Measurements from ENCODE around the gene TRAPPC5.

The TRAPPC5 gene

DNA sequence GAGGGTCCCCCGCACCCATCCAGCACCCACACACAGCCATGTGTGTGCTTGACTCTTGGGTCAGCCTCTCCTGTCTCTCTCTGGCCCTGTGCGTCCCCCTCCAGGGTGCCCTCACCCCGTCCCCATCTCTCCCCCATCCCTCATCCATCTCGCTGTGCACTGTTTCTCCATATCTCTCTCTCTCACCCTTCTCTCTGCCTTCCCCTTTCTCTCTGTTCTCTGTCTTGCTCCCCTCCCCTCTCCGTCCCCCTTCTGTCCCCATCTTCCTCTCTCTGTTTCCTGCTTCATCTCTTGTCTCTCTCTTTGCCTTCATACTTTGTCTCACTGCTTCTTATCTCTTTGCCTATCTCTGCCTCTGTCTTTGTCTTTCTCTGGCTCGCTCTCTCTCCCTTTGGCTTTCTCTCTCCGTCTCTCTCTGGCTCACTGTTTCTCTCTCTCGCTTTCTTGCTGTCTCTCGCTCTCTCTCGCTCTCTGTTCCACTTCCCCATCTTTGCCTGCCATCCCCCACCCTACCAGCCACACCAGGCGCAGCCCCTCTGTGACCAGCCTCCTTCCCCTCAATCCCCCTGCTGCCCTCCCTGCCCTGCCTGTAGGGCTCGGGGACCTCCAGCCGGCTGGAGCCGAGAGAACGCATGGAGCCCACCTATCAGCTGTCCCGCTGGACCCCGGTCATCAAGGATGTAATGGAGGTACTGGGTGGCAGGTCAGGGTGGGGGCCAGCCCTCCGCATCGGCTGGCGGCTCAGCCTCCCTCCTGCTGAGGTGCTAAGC, 34.8 kb upstream of the TRAPPC5 start:
- DNase-seq (ENCODE audit: low read depth): no peak
- TF ChIP-seq, protein P1, sequence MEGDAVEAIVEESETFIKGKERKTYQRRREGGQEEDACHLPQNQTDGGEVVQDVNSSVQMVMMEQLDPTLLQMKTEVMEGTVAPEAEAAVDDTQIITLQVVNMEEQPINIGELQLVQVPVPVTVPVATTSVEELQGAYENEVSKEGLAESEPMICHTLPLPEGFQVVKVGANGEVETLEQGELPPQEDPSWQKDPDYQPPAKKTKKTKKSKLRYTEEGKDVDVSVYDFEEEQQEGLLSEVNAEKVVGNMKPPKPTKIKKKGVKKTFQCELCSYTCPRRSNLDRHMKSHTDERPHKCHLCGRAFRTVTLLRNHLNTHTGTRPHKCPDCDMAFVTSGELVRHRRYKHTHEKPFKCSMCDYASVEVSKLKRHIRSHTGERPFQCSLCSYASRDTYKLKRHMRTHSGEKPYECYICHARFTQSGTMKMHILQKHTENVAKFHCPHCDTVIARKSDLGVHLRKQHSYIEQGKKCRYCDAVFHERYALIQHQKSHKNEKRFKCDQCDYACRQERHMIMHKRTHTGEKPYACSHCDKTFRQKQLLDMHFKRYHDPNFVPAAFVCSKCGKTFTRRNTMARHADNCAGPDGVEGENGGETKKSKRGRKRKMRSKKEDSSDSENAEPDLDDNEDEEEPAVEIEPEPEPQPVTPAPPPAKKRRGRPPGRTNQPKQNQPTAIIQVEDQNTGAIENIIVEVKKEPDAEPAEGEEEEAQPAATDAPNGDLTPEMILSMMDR (IDR thresholded peaks at IDR 0.05; ENCODE audit: low read depth, low read length, missing control alignments): no peak
- in situ Hi-C loops (cut with HindIII; ENCODE audit: low sequenced_read_pairs): no loop called here
- no peak overlapping the region for H3K4me3 ChIP-seq (ENCODE audit: low read depth, low read length)

- TF ChIP-seq, protein P1 (IDR thresholded peaks at IDR 0.05; ENCODE audit: low read depth, low read length, missing control alignments): no peak
- no peak overlapping the region for H3K4me3 ChIP-seq (ENCODE audit: low read depth, low read length)
- in situ Hi-C loops (cut with HindIII; ENCODE audit: low sequenced_read_pairs): no loop called here
- no peak for DNase-seq (ENCODE audit: low read depth)
Measured at GRCh38 chr19:7646426-7646700, 34.3 kb upstream of the TRAPPC5 start.

GRCh38 chr19:7647156-7647555, 33.5 kb upstream of the TRAPPC5 start:
- in situ Hi-C loops (cut with HindIII; ENCODE audit: low sequenced_read_pairs): no loop called here
- no peak for DNase-seq (ENCODE audit: low read depth)
- TF ChIP-seq, protein P1 (IDR thresholded peaks at IDR 0.05; ENCODE audit: low read depth, low read length, missing control alignments): no peak
- H3K4me3 ChIP-seq (ENCODE audit: low read depth, low read length): no peak overlapping the region

GRCh38 chr19:7648265-7649014, 32.2 kb upstream of the TRAPPC5 start:
- DNase-seq (ENCODE audit: low read depth): no peak

GRCh38 chr19:7650148-7650547, 30.5 kb upstream of the TRAPPC5 start:
- in situ Hi-C loops (cut with HindIII; ENCODE audit: low sequenced_read_pairs): no loop called here
- H3K4me3 ChIP-seq (ENCODE audit: low read depth, low read length): no peak overlapping the region
- TF ChIP-seq, protein P1 (IDR thresholded peaks at IDR 0.05; ENCODE audit: low read depth, low read length, missing control alignments): no peak
- no peak for DNase-seq (ENCODE audit: low read depth)

More at GRCh38 chr19:7648265-7649014, 32.2 kb upstream of the TRAPPC5 start:
- TF ChIP-seq, protein P1 (IDR thresholded peaks at IDR 0.05; ENCODE audit: low read depth, low read length, missing control alignments): no peak
- no peak overlapping the region for H3K4me3 ChIP-seq (ENCODE audit: low read depth, low read length)
- in situ Hi-C loops (cut with HindIII; ENCODE audit: low sequenced_read_pairs): no loop called here

GRCh38 chr19:7652061-7652641, 28.5 kb upstream of the TRAPPC5 start:
- peak; percentile 29 for DNase-seq (ENCODE audit: low read depth)
- in situ Hi-C loops (cut with HindIII; ENCODE audit: low sequenced_read_pairs): no loop called here
- H3K4me3 ChIP-seq (ENCODE audit: low read depth, low read length): peak overlapping the region; percentile 23
- TF ChIP-seq, protein P1 (IDR thresholded peaks at IDR 0.05; ENCODE audit: low read depth, low read length, missing control alignments): peak; percentile 94
